ENCODE data around the gene CCDC187. TPM values are rescaled to one million over a fixed set of nuclear protein-coding genes. Genes with fewer than 3 reads are reported as not detected.
"Not testable (repeated sequence)": the region's sequence is repeated elsewhere in the genome, so short reads cannot be mapped to it uniquely, and the experiment has no call there.

CCDC187 gene
- total RNA-seq, 2 experiments from 2014 or later = 0.05 TPM; not detected in 1

DNA sequence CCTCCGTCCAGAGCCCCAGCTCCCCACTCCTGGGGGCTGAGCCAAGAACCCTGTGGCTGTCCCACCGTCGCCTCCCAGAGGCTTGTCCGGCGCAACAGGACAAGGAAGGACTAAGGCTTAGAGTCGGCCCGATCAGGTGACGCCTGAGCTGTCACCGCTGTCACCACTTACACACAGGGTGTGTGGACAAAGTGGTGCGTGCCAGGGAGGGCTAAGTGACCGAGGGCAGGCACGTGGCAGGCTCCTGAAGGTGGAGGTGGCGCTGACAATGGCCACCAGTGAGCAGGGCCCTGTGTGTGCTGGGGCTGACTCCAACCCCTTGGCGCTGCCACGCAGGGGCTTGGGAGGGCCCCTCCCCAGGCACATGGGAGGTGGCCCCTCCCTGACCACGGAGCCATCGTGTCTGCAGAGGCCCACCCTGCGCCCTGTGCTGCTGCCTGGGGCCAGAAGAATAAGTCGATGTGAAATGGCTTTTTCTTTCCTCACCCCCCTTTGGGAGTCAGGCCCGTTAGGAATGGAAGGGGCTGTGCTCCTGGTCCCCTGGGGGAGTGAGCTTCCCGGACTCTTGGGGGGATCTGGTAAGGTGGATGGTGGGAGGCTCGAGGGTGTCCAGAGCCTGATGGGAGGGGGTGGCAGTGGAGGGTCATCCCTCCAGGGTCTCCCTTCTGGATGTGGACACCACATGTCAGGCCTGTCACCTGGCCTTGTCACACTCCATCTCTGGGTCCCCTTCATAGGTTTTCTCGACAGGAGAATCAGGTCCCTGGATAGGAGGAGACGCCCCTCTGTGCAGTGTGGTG, 20.8 kb upstream of the CCDC187 start:
- no peak overlapping the region for H3K27ac Mint-ChIP-seq
- no peaks in the 10 kb centered on the region for H3K36me3 Mint-ChIP-seq (ENCODE audit: low read depth)
- DNase-seq (no peak), ATAC-seq (no peak)
- no peaks in the 10 kb centered on the region for H3K27me3 Mint-ChIP-seq
- H3K9me3 Mint-ChIP-seq (ENCODE audit: low read depth) = no peaks in the 10 kb centered on the region
- no peak overlapping the region for H3K4me3 Mint-ChIP-seq
- peaks cover 6% of the 10 kb centered on the region for H3K4me1 Mint-ChIP-seq
- POLR2A ChIA-PET = no interaction called here
- CTCF ChIA-PET = interaction anchor here (0.6 kb wide), 1 partner anchor 13 kb away, joined by 4 read pairs; no protein-coding TSS in a partner anchor
- intact Hi-C loops (cut with DNase I, micrococcal nuclease) = loop anchor here in 1 of 2 experiments (5.0 kb wide), 1 partner anchor 38 kb away; the partner anchor contains the start of gene DNLZ

DNA sequence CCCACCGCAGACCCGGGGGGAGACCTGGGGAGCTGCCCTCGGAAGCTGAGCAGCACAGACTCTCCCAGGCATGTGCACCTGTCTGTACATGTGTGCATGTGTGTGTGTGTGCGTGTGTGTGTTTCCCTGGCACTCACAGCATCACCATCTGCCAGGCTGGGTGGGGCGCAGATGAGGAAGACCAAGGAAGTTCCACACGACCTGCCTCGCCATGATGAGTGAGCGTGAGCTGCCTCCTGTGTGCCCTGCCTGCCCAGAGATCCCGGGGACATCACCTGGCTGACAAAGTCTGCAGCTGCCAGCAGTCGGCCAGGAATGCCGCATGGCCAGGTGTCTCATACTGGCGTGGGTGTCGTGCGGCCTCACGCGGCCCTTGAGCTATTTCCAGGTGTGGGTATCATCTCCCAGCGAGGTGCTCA, 19.5 kb upstream of the CCDC187 start:
- Mint-ChIP-seq H3K4me1 (peaks cover 2% of the 10 kb centered on the region), H3K9me3 (ENCODE audit: low read depth) (no peaks in the 10 kb centered on the region), H3K27me3 (no peaks in the 10 kb centered on the region), H3K36me3 (ENCODE audit: low read depth) (no peaks in the 10 kb centered on the region), H3K4me3 (no peak overlapping the region), H3K27ac (no peak overlapping the region)
- CTCF ChIA-PET = interaction anchor here (0.6 to 0.9 kb wide), 2 partner anchors 34 to 40 kb away, joined by 3 read pairs; no protein-coding TSS in a partner anchor
- ATAC-seq (no peak), DNase-seq (no peak)
- POLR2A ChIA-PET = no interaction called here
- intact Hi-C loops (cut with DNase I, micrococcal nuclease) = no loop called here

DNA sequence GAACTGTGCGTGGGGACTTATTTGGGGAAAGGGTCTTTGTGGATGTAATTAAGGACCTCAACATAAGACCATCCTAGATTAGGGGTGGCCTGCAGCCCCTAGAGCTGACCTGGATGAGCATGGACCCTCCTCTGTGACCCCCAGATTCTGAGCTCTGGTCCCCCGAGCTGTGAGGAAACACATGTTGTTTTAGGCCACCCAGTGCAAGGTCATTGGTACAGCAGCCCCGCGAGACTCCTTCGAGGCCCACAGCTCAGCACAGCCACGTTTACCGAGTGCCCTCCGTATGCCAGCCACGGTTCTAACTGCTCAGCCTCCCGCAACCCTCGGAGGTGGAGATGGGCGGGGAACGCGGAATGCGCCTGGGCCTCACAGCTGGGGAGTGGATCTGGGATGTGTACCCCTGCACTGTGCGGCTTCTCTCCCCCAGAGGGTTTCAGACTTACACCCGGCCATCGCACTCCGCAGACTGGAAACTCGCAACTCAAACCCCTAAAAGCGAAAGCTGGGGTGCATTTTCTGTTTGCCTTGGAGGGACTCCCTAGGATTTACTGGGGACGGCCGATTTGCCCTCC, 18.9 kb upstream of the CCDC187 start:
- Mint-ChIP-seq H3K27me3 (no peaks in the 10 kb centered on the region), H3K27ac (no peak overlapping the region), H3K4me1 (peaks cover 2% of the 10 kb centered on the region), H3K9me3 (ENCODE audit: low read depth) (no peaks in the 10 kb centered on the region), H3K4me3 (no peak overlapping the region), H3K36me3 (ENCODE audit: low read depth) (no peaks in the 10 kb centered on the region)
- DNase-seq (no peak), ATAC-seq (no peak)
- CTCF ChIA-PET = interaction anchor here (0.5 to 0.6 kb wide), 2 partner anchors 33 to 47 kb away, joined by 3 read pairs; no protein-coding TSS in a partner anchor
- POLR2A ChIA-PET = no interaction called here
- intact Hi-C loops (cut with DNase I, micrococcal nuclease) = no loop called here

DNA sequence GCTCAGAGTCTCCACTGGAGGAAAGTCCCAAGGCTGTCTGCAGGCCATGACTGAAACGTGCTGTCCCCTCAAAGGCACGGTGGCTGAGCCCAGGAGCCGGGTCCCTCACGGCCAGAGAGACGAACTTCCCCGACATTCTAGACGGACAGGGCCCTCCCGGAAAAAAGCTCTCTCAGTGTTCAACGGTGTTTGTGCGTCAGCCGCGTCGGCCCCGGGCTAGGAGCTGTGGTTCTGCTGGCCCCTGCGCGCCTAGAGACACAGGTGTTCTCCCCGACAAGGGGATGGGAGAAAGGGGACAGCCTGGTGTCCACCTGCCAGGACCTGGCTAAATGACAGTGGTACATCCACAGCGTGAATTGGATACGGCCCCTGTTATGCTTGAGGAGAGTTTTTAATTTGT, 17.7 kb upstream of the CCDC187 start:
- CTCF ChIA-PET = interaction anchor here (0.8 kb wide), 1 partner anchor 9 kb away, joined by 3 read pairs; no protein-coding TSS in a partner anchor
- intact Hi-C loops (cut with DNase I, micrococcal nuclease) = no loop called here
- Mint-ChIP-seq H3K4me3 (no peak overlapping the region), H3K36me3 (ENCODE audit: low read depth) (no peaks in the 10 kb centered on the region), H3K27me3 (no peaks in the 10 kb centered on the region), H3K9me3 (ENCODE audit: low read depth) (no peaks in the 10 kb centered on the region), H3K4me1 (peaks cover 2% of the 10 kb centered on the region), H3K27ac (no peak overlapping the region)
- DNase-seq (no peak), ATAC-seq (no peak)
- POLR2A ChIA-PET = no interaction called here

DNA sequence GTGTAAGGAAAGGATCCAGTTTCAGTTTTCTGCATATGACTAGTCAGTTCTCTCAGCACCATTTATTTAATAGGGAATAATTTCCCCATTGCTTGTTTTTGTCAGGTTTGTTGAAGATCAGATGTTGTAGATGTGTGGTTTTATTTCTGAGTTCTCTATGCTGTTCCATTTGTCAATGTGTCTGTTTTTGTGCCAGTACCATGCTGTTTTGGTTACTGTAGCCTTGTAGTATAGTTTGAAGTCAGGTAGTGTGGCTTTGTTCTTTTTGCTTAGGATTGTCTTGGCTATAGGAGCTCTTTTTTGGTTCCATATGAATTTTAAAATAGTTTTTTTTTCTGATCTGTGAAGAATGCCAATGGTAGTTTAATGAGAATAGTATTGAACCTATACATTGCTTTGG, 17.1 kb upstream of the CCDC187 start:
- POLR2A ChIA-PET, ATAC-seq: not testable (repeated sequence)

DNA sequence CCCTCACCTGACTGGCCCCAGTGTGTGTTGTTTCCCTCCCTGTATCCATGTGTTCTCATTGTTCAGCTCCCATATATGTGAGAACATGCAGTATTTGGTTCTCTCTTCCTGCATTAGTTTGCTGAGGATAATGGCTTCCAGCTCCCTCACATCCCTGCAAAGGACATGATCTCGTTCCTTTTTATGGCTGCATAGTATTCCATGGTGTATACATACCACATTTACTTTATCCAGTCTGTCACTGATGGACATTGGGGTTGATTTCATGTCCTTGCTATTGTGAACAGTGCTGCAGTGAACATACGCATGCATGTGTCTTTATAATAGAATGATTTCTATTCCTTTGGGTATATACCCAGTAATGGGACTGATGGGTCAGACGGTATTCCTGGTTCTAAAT, 16.1 kb upstream of the CCDC187 start:
- ATAC-seq; intact Hi-C loops (cut with DNase I, micrococcal nuclease); CTCF ChIA-PET; DNase-seq; H3K9me3 Mint-ChIP-seq (ENCODE audit: low read depth); H3K27ac Mint-ChIP-seq; POLR2A ChIA-PET; H3K36me3 Mint-ChIP-seq (ENCODE audit: low read depth); H3K27me3 Mint-ChIP-seq; H3K4me3 Mint-ChIP-seq; H3K4me1 Mint-ChIP-seq: not testable (repeated sequence)

More for the DNA sequence above, 17.1 kb upstream of the CCDC187 start:
- H3K4me1 Mint-ChIP-seq; H3K36me3 Mint-ChIP-seq (ENCODE audit: low read depth); intact Hi-C loops (cut with DNase I, micrococcal nuclease); H3K27ac Mint-ChIP-seq; H3K27me3 Mint-ChIP-seq; DNase-seq; H3K9me3 Mint-ChIP-seq (ENCODE audit: low read depth); H3K4me3 Mint-ChIP-seq: not testable (repeated sequence)
- CTCF ChIA-PET = interaction anchor here (0.8 kb wide), 1 partner anchor 8 kb away, joined by 3 read pairs; no protein-coding TSS in a partner anchor

DNA sequence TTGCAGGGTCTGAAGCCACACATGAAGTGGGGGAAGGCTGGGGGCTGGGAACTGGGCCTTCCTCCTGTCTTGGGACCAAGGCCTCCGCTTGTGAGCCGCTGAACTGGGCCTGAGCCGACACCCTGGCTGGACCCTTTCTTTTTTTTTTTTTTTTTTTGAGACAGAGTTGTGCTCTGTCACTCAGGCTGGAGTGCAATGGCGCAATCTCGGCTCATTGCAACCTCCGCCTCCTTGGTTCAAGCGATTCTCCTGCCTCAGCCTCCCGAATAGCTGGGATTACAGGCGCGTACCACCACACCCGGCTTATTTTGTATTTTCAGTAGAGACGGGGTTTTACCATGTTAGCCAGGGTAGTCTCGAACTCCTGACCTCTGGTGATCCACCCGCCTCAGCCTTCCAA, 15.3 kb upstream of the CCDC187 start:
- H3K9me3 Mint-ChIP-seq (ENCODE audit: low read depth) = not testable (repeated sequence)

DNA sequence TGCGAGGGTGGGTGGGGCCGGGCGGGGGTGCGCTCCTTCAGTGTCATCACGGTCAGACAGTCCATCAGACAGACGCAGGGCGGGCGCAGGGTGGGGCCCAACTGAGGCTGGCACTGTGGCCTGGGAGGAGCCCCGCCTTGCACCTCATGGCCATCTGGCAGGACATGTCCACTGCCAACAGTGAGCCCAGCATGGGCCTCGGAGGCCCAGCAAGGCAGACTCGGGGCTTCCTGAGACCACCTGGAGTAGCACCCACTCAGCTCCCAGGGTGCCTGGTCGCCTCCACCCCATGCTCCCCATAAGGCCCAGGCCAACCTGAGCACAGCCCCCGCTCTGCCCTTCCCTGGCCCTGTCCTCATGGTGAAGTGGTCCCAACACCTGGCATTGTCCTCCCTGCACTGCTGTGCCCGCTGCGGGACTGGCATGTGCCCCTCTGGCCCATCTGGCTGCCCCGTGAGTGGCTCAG, 14.9 kb upstream of the CCDC187 start:
- peaks cover 9% of the 10 kb centered on the region for H3K9me3 Mint-ChIP-seq (ENCODE audit: low read depth)
- H3K36me3 Mint-ChIP-seq (ENCODE audit: low read depth) = no peaks in the 10 kb centered on the region
- ATAC-seq = no peak
- ChIA-PET CTCF (no interaction called here), POLR2A (no interaction called here)
- no peak for DNase-seq
- peaks cover 2% of the 10 kb centered on the region for H3K4me1 Mint-ChIP-seq
- intact Hi-C loops (cut with DNase I, micrococcal nuclease) = no loop called here
- no peak overlapping the region for H3K27ac Mint-ChIP-seq
- H3K4me3 Mint-ChIP-seq = no peak overlapping the region
- H3K27me3 Mint-ChIP-seq = no peaks in the 10 kb centered on the region

More for the DNA sequence above, 15.3 kb upstream of the CCDC187 start:
- CTCF ChIA-PET; intact Hi-C loops (cut with DNase I, micrococcal nuclease); H3K27ac Mint-ChIP-seq; H3K36me3 Mint-ChIP-seq (ENCODE audit: low read depth); H3K4me3 Mint-ChIP-seq; H3K27me3 Mint-ChIP-seq; ATAC-seq; H3K4me1 Mint-ChIP-seq; POLR2A ChIA-PET; DNase-seq: not testable (repeated sequence)

DNA sequence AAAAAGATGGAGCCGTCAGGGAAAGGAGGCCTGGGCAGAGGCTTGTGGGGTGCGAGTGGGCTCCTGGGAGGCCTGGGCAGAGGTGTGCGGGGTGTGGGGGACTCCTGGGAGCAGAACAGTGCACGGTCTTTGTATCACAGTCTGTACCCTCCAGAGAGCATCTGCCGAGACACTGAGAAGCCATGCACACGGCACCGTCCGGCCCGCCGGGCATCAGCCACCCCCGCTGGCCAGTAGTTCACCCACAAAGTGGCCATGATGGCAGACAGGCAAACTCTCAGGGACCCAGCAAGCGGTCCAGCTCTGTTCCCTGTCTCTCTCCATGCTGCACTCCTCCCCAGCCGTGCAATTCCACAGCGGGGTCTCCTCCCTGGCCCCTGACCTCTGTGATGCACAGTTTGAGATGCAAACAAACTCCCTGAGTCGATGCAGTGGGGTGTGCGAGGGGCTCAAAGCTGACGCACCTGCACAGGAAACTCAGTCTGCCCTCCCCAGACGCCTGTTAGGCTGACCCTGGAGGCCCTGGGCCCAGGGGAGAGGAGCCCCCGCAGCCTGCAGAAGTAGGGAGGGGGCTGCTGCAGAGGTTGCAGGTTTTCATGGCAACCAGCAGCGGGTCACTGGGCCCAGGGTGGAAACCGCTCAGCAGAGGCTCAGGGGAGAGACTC, 14.3 kb upstream of the CCDC187 start:
- CTCF ChIA-PET = no interaction called here
- ATAC-seq (no peak), DNase-seq (no peak)
- intact Hi-C loops (cut with DNase I, micrococcal nuclease) = no loop called here
- H3K4me1 Mint-ChIP-seq = no peaks in the 10 kb centered on the region
- H3K27me3 Mint-ChIP-seq = no peaks in the 10 kb centered on the region
- POLR2A ChIA-PET = no interaction called here
- H3K4me3 Mint-ChIP-seq = no peak overlapping the region
- peaks cover 9% of the 10 kb centered on the region for H3K9me3 Mint-ChIP-seq (ENCODE audit: low read depth)
- H3K36me3 Mint-ChIP-seq (ENCODE audit: low read depth) = no peaks in the 10 kb centered on the region
- no peak overlapping the region for H3K27ac Mint-ChIP-seq

DNA sequence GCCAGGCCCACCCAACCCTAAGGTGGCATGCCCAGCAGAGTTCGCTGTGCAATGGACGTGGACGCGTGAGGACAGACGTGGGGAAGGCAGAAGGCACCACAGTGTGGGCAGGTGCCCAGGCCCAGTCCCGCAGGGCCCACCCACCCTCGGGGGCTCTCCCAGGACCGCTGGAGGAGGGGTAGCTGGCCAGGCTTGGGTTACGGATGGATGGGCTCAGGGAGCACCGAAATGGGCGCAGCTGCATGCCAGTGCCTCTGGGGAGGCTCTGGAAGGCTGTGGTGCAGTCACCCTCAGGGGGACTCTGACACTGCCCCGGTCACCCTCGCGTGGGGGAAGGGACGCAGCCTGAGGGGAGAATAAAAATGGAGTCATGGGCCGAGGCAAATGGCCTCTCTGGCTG, 13.8 kb upstream of the CCDC187 start:
- ATAC-seq (no peak), DNase-seq (no peak)
- Mint-ChIP-seq H3K4me1 (no peaks in the 10 kb centered on the region), H3K36me3 (ENCODE audit: low read depth) (no peaks in the 10 kb centered on the region), H3K4me3 (no peak overlapping the region), H3K27me3 (no peaks in the 10 kb centered on the region), H3K27ac (no peak overlapping the region), H3K9me3 (ENCODE audit: low read depth) (peaks cover 9% of the 10 kb centered on the region)
- intact Hi-C loops (cut with DNase I, micrococcal nuclease) = no loop called here
- ChIA-PET POLR2A (no interaction called here), CTCF (no interaction called here)

DNA sequence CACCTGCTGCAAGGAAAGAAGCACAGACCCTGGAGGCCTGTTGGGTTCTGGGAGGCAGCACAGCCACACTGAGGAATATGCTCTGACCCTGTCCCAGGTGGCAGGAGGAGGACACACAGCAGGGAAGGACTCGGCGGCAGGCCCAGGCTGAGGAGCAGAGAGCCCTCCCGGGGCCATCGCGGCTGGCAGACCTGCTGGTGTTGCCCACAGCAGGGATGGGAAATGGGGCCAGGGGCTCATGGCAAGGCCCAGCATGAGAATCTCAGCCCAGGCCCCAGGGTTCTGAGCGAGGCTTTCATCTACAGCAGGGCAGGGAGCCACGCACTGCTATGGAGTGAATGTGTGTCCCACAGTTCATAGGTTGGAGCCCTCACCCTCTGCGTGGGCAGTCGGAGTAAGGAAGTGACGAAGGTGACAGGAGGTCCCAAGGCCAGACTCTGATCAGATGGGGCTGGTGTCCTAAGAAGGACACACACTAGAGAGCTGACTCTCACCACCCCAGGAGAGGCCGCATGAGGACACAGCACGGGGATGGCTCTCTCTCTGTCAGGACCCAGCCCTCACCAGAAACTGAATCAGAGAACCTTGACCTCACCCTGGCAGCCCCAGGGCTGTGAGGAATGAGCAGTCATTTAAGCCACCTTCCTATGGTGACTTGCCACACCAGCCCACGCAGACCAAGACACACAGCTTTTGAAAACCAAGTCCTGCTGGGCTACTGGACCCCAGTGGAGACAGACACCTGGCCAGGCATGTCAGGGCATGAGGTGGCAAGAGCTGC, 13.2 kb upstream of the CCDC187 start:
- no peaks in the 10 kb centered on the region for H3K36me3 Mint-ChIP-seq (ENCODE audit: low read depth)
- POLR2A ChIA-PET = no interaction called here
- no peaks in the 10 kb centered on the region for H3K27me3 Mint-ChIP-seq
- intact Hi-C loops (cut with DNase I, micrococcal nuclease) = no loop called here
- H3K4me3 Mint-ChIP-seq = no peak overlapping the region
- DNase-seq (no peak), ATAC-seq (no peak)
- no peak overlapping the region for H3K27ac Mint-ChIP-seq
- CTCF ChIA-PET = no interaction called here
- peaks cover 9% of the 10 kb centered on the region for H3K9me3 Mint-ChIP-seq (ENCODE audit: low read depth)
- no peaks in the 10 kb centered on the region for H3K4me1 Mint-ChIP-seq
